Left ventricle myocardium inferior (tissue), 1 donor: ENCODE data around the gene RBMS3. TPM values are rescaled to one million over a fixed set of nuclear protein-coding genes. Genes with fewer than 3 reads are reported as not detected.
A peak's percentile ranks its signal among the peaks of the same experiment; 100 is the strongest.
"Not testable (repeated sequence)": the region's sequence is repeated elsewhere in the genome, so short reads cannot be mapped to it uniquely, and the experiment has no call there.

Experiments used
- DNase-seq: peaks from one replicate; pipeline ENCODE4 v3.0.0-alpha.2; 2020
- H3K27ac ChIP-seq: fragments of 200-600 bp; replicated peaks from 2 replicates; pipeline ENCODE4 v1.8.0; 2021
- H3K27me3 ChIP-seq: fragments of 200-600 bp; 2 replicates; pipeline ENCODE4 v1.8.0; 2021; ENCODE audit warnings: low read depth
- H3K36me3 ChIP-seq: fragments of 200-600 bp; 2 replicates; pipeline ENCODE4 v1.8.0; 2021
- H3K4me1 ChIP-seq: fragments of 200-600 bp; 2 replicates; pipeline ENCODE4 v1.8.0; 2021
- H3K4me3 ChIP-seq: fragments of 200-600 bp; 2 replicates; pipeline ENCODE4 v1.8.0; 2021; ENCODE audit warnings: mild to moderate bottlenecking, moderate library complexity
- H3K9me3 ChIP-seq: fragments of 200-600 bp; replicated peaks from 2 replicates; pipeline ENCODE4 v1.8.0; 2021
- intact Hi-C: fragments of 100-400 bp; cut with micrococcal nuclease; formaldehyde crosslinking; loops from one replicate; pipeline ENCODE4 v1.11.0; 2022
- total RNA-seq: library from RNA; stranded (reverse); fragmentation: NEBNext Ultra II Directional; extraction: Animal tissue kit (Norgen Biotek cat#: 25700); gene quantifications from one replicate; pipeline ENCODE4 v1.2.1, GENCODE V29; 2021
- TF ChIP-seq, protein P1 (sequence below): fragments of 200-600 bp; IDR thresholded peaks from 2 replicates; pipeline ENCODE4 v1.8.0; 2021; ENCODE audit warnings: antibody characterized with exemption, mild to moderate bottlenecking, borderline replicate concordance
- donor health status: DM: no; HTN: yes; CAD: no; lungs with severe emphysema.

Gene RBMS3
- total RNA-seq, 1 donor from 2014 or later = 25.3 TPM

DNA sequence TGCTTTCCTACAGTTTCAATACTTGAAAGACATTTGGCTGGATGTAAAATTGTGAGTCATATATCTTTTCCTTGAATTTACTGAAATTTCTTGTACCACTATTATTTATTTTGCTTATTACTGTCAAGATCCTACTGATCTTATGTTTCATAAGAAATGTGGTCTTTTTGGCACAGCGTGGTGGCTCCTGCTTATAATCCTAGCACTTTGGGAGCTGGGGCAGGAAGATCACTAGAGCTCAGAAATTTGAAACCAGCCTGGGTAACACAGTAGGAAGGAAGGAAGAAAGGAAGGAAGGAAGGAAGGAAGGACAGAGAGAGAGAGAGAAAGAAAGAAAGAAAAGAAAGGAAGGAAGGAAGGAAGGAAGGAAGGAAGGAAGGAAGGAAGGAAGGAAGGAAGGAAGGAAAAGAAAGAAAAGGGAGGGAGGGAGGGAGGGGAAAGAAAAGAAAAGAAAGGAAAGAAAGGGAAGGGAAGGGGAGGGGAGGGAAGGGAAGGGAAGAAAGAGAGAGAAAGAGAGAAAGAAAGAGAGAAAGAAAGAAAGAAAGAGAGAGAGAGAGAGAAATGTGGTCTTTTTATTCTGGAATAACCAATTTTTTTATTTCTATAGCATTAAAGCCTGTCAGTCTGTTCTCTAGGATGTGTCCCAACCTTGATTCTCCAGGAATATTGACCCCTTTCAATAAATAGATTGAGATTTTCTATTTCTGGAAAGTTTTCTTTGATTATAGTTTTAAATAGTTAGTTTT is 753.5 kb downstream of the RBMS3 start:
- H3K4me3 ChIP-seq = no peak overlapping the region
- H3K4me1 ChIP-seq = no peaks in the 10 kb centered on the region
- no peaks in the 10 kb centered on the region for H3K36me3 ChIP-seq
- no peaks in the 10 kb centered on the region for H3K9me3 ChIP-seq
- no peaks in the 10 kb centered on the region for H3K27me3 ChIP-seq
- DNase-seq = no peak
- TF ChIP-seq, protein P1, sequence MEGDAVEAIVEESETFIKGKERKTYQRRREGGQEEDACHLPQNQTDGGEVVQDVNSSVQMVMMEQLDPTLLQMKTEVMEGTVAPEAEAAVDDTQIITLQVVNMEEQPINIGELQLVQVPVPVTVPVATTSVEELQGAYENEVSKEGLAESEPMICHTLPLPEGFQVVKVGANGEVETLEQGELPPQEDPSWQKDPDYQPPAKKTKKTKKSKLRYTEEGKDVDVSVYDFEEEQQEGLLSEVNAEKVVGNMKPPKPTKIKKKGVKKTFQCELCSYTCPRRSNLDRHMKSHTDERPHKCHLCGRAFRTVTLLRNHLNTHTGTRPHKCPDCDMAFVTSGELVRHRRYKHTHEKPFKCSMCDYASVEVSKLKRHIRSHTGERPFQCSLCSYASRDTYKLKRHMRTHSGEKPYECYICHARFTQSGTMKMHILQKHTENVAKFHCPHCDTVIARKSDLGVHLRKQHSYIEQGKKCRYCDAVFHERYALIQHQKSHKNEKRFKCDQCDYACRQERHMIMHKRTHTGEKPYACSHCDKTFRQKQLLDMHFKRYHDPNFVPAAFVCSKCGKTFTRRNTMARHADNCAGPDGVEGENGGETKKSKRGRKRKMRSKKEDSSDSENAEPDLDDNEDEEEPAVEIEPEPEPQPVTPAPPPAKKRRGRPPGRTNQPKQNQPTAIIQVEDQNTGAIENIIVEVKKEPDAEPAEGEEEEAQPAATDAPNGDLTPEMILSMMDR = no peak
- no peak overlapping the region for H3K27ac ChIP-seq
- intact Hi-C loops = no loop called here

- intact Hi-C loops = no loop called here
- TF ChIP-seq, protein P1 = no peak
These were observed 755.2 kb downstream of the RBMS3 start for GRCh38 chr3:30035935-30036567.

DNA sequence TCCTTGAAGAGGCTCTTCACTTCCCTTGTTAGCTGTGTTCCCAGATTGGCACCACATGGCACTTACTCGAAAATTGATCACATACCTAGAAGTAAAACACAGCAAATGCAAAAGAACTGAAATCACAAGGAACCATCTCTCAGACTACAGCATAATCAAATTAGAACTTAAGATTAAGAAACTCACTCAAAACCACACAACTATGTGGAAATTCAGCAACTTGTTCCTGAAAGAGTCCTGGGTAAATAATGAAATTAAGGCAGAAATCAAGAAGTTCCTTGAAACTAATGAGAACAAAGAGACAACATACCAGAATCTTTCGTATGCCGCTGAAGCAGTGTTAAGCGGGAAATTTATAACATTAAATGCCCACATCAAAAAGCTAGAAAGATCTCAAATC is 759.3 kb downstream of the RBMS3 start:
- Histone ChIP-seq H3K36me3 (no peaks in the 10 kb centered on the region), H3K9me3 (no peaks in the 10 kb centered on the region), H3K4me1 (no peaks in the 10 kb centered on the region), H3K27ac (no peak overlapping the region), H3K4me3 (no peak overlapping the region), H3K27me3 (no peaks in the 10 kb centered on the region)
- intact Hi-C loops = loop anchor here (5.0 kb wide), 2 partner anchors 157 to 707 kb away; no protein-coding TSS in a partner anchor
- no peak for DNase-seq
- TF ChIP-seq, protein P1 = no peak

More at GRCh38 chr3:30035935-30036567, 755.2 kb downstream of the RBMS3 start:
- DNase-seq = no peak
- Histone ChIP-seq H3K4me3 (no peak overlapping the region), H3K36me3 (no peaks in the 10 kb centered on the region), H3K27ac (no peak overlapping the region), H3K9me3 (no peaks in the 10 kb centered on the region), H3K27me3 (no peaks in the 10 kb centered on the region), H3K4me1 (no peaks in the 10 kb centered on the region)

GRCh38 chr3:30041481-30041880 is 760.6 kb downstream of the RBMS3 start:
- not testable (repeated sequence) for H3K27me3 ChIP-seq, DNase-seq, H3K27ac ChIP-seq, H3K4me3 ChIP-seq, H3K36me3 ChIP-seq, H3K4me1 ChIP-seq, H3K9me3 ChIP-seq
- intact Hi-C loops = loop anchor here (5.0 kb wide), 2 partner anchors 156 to 706 kb away; no protein-coding TSS in a partner anchor

DNA sequence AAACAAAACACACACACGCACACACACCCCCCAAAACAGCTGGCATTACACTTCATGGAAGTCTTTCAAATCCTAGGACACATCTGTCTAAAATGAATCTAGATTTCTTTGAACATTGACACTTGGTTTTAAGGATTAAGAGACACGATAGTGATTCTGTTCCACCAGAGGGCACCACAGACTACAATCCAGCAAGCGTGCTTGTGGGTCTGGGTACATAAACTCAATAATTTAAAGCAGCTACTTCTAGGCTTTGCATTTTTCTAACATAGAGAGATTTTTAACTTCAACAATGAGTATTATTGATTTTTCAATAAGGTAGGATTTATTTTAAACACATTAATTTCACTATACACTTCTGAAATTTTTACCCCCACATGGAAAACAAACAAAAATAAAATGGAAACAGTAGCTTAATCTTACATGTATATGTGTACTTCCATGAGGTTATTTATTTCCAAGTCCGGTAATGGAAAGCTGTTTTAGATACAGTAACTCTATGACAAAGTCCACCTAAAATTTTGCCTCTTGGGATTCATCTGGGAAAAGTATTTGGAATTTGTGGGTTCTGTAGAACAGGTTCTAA is 761.5 kb downstream of the RBMS3 start:
- Histone ChIP-seq H3K4me3 (no peak overlapping the region), H3K27ac (no peak overlapping the region), H3K9me3 (no peaks in the 10 kb centered on the region), H3K27me3 (no peaks in the 10 kb centered on the region), H3K36me3 (no peaks in the 10 kb centered on the region), H3K4me1 (no peaks in the 10 kb centered on the region)
- TF ChIP-seq, protein P1 = peak; percentile 87
- peak; percentile 22 for DNase-seq
- intact Hi-C loops = loop anchor here (5.0 kb wide), 2 partner anchors 155 to 705 kb away; no protein-coding TSS in a partner anchor
